ENCODE results near the gene COL11A2. TPM values are rescaled to one million over a fixed set of nuclear protein-coding genes. Genes with fewer than 3 reads are reported as not detected.

Gene COL11A2
- total and polyA plus RNA-seq, 2 experiments from 2014 or later, result 1.6 to 2.7 TPM

GRCh38 chr6:33139596-33140206 lies 52.6 kb downstream of the COL11A2 start:
- no peak overlapping the region for H3K4me3 Mint-ChIP-seq
- H3K27me3 Mint-ChIP-seq (ENCODE audit: insufficient read depth, low read depth, poor library complexity), result peaks cover 2% of the 10 kb centered on the region
- TF ChIP-seq ZNF331 (CRISPR knock-in tag; IDR thresholded peaks at IDR 0.05; ENCODE audit: low read depth) (no peak), ETS1 (IDR thresholded peaks at IDR 0.05) (no peak), CREB1 (CRISPR knock-in tag; IDR thresholded peaks at IDR 0.05; ENCODE audit: low read depth) (no peak), ZNF114 (CRISPR knock-in tag; IDR thresholded peaks at IDR 0.05) (no peak), REST (IDR thresholded peaks at IDR 0.05; ENCODE audit: unreplicated experiment) (no peak), EZH2 (IDR thresholded peaks at IDR 0.05; ENCODE audit: low read depth, unreplicated experiment) (no peak), EZH2phosphoT487 (IDR thresholded peaks at IDR 0.05; ENCODE audit: unreplicated experiment) (no peak), JUNB (IDR thresholded peaks at IDR 0.05; ENCODE audit: unreplicated experiment) (no peak), CTCF (conservative IDR thresholded peaks at IDR 0.05; ENCODE audit: low read depth in 2 of 2) (no peak), STAT1 (IDR thresholded peaks at IDR 0.05; ENCODE audit: unreplicated experiment) (no peak), POLR2AphosphoS5 (IDR thresholded peaks at IDR 0.05; ENCODE audit: low read depth) (no peak), ZNF462 (CRISPR knock-in tag; IDR thresholded peaks at IDR 0.05) (no peak), NANOG (IDR thresholded peaks at IDR 0.05; ENCODE audit: borderline replicate concordance) (no peak)
- no peaks in the 10 kb centered on the region for H3F3A ChIP-seq (replicated peaks; ENCODE audit: low read depth)
- no peak overlapping the region for H3K4me2 ChIP-seq
- no peaks in the 10 kb centered on the region for H3K27me3 ChIP-seq (ENCODE audit: insufficient read depth)
- no peak for ATAC-seq
- no peaks in the 10 kb centered on the region for H3K36me3 ChIP-seq (ENCODE audit: insufficient read depth)
- DNase-seq (ENCODE audit: low spot score), result no peak
- H3K27ac Mint-ChIP-seq, result no peak overlapping the region
- no peak overlapping the region for H2AFZ ChIP-seq
- no peaks in the 10 kb centered on the region; the same call in 1 of the 2 replicates for H3K79me2 ChIP-seq (replicated peaks; ENCODE audit: insufficient read depth)
- H3K4me3 ChIP-seq, result no peak overlapping the region
- H3K9me3 Mint-ChIP-seq, result peaks cover 5% of the 10 kb centered on the region; the same call in 2 of the 3 replicates
- 0 out of 2 replicates have a peak, but pooled peaks cover 3% of the 10 kb centered on the region for H3K9me2 ChIP-seq (ENCODE audit: insufficient read depth)
- H3K4me1 Mint-ChIP-seq, result peaks cover 4% of the 10 kb centered on the region; the same call in 2 of the 3 replicates
- peaks cover 5% of the 10 kb centered on the region; the same call in 1 of the 3 replicates for H3K36me3 Mint-ChIP-seq (ENCODE audit: low read depth)
- no peak overlapping the region for H3K27ac ChIP-seq (ENCODE audit: low read depth)
- no peaks in the 10 kb centered on the region for H3K4me1 ChIP-seq (ENCODE audit: insufficient read depth)
- no peaks in the 10 kb centered on the region for H4K20me1 ChIP-seq (replicated peaks; ENCODE audit: insufficient read depth)

Data from GM23338 (cell line).